Measurements from ENCODE around the gene DACT1.

Gene DACT1

DNA sequence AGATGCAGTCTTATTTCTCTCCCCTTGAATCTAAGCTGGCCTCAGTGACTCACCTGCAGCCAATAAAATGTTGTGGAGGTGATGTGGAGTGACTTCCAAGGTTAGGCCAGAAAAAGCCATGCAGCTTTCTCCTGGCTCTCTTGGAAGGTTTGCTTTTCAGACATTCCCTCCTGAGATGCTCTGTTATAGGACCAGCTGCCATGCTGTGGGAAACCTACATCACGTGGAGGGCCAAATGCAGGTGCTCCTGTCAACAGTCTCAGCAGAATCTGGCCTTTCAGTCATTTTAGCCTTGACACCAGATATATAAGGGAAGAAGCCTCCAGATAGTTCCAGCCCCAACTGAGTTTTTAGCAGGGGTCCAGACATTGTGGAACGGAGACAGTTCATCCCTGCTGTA, 38.1 kb upstream of the DACT1 start:
- no peaks in the 10 kb centered on the region for H3K4me1 ChIP-seq (ENCODE audit: insufficient read depth, low read length, severe bottlenecking)
- H3K4me2 ChIP-seq (ENCODE audit: low read length): no peak overlapping the region

DNA sequence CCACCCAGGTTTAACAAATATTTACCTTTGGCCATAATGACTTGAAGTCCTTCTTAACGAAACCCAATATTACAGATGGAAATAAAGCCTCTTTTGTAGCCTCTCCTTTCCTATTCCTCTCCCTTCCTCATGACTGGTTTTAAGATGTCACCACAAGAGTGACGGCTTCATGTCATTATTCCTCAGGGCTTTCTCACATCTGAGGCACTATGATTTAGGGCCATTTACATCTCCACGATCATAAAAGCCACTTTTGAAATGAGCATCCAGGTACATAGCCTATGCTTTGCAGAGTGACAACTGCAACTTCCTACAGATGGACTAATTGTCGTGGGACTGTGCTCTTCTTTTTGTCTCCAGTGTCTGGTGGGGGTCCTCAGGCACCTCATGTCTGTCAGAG, 32.3 kb upstream of the DACT1 start:
- Histone ChIP-seq H2AFZ (ENCODE audit: low read length) (no peak overlapping the region), H4K20me1 (ENCODE audit: insufficient read depth, low read length) (no peaks in the 10 kb centered on the region), H3K4me1 (ENCODE audit: insufficient read depth, low read length, severe bottlenecking) (no peaks in the 10 kb centered on the region), H3K4me2 (ENCODE audit: low read length) (no peak overlapping the region), H3K9ac (ENCODE audit: low read length) (no peak overlapping the region), H3K9me2 (ENCODE audit: low read depth, low read length) (no peaks in the 10 kb centered on the region), H3K36me3 (ENCODE audit: insufficient read depth, low read length) (no peaks in the 10 kb centered on the region), H3F3A (ENCODE audit: insufficient read depth, low read length) (no peaks in the 10 kb centered on the region), H3K4me3 (ENCODE audit: low read depth, low read length, poor library complexity, severe bottlenecking) (no peak overlapping the region), H3K27me3 (ENCODE audit: insufficient read depth, low read length) (no peaks in the 10 kb centered on the region; the same call in 1 of the 2 replicates), H3K79me2 (ENCODE audit: insufficient read depth, low read length) (no peaks in the 10 kb centered on the region), H3K9me3 (ENCODE audit: low read length) (no peaks in the 10 kb centered on the region), H3K27ac (ENCODE audit: low read depth, low read length, poor library complexity, severe bottlenecking) (no peak overlapping the region)
- no peak for TF ChIP-seq EZH2 (IDR thresholded peaks at IDR 0.05; ENCODE audit: borderline replicate concordance, low read length)
- TF ChIP-seq, protein P1, sequence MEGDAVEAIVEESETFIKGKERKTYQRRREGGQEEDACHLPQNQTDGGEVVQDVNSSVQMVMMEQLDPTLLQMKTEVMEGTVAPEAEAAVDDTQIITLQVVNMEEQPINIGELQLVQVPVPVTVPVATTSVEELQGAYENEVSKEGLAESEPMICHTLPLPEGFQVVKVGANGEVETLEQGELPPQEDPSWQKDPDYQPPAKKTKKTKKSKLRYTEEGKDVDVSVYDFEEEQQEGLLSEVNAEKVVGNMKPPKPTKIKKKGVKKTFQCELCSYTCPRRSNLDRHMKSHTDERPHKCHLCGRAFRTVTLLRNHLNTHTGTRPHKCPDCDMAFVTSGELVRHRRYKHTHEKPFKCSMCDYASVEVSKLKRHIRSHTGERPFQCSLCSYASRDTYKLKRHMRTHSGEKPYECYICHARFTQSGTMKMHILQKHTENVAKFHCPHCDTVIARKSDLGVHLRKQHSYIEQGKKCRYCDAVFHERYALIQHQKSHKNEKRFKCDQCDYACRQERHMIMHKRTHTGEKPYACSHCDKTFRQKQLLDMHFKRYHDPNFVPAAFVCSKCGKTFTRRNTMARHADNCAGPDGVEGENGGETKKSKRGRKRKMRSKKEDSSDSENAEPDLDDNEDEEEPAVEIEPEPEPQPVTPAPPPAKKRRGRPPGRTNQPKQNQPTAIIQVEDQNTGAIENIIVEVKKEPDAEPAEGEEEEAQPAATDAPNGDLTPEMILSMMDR (IDR thresholded peaks at IDR 0.05; ENCODE audit: low read length): no peak

More for the DNA sequence above, 38.1 kb upstream of the DACT1 start:
- H3K27ac ChIP-seq (ENCODE audit: low read depth, low read length, poor library complexity, severe bottlenecking): no peak overlapping the region
- H4K20me1 ChIP-seq (ENCODE audit: insufficient read depth, low read length): no peaks in the 10 kb centered on the region
- H3F3A ChIP-seq (ENCODE audit: insufficient read depth, low read length): no peaks in the 10 kb centered on the region
- H3K36me3 ChIP-seq (ENCODE audit: insufficient read depth, low read length): no peaks in the 10 kb centered on the region
- no peaks in the 10 kb centered on the region for H3K9me2 ChIP-seq (ENCODE audit: low read depth, low read length)
- H3K9ac ChIP-seq (ENCODE audit: low read length): no peak overlapping the region
- no peak overlapping the region for H3K4me3 ChIP-seq (ENCODE audit: low read depth, low read length, poor library complexity, severe bottlenecking)
- H3K79me2 ChIP-seq (ENCODE audit: insufficient read depth, low read length): no peaks in the 10 kb centered on the region
- TF ChIP-seq, protein P1 (IDR thresholded peaks at IDR 0.05; ENCODE audit: low read length): no peak
- no peak for TF ChIP-seq EZH2 (IDR thresholded peaks at IDR 0.05; ENCODE audit: borderline replicate concordance, low read length)
- H2AFZ ChIP-seq (ENCODE audit: low read length): no peak overlapping the region
- peaks cover 5% of the 10 kb centered on the region; the same call in 1 of the 2 replicates for H3K27me3 ChIP-seq (ENCODE audit: insufficient read depth, low read length)
- no peaks in the 10 kb centered on the region for H3K9me3 ChIP-seq (ENCODE audit: low read length)

DNA sequence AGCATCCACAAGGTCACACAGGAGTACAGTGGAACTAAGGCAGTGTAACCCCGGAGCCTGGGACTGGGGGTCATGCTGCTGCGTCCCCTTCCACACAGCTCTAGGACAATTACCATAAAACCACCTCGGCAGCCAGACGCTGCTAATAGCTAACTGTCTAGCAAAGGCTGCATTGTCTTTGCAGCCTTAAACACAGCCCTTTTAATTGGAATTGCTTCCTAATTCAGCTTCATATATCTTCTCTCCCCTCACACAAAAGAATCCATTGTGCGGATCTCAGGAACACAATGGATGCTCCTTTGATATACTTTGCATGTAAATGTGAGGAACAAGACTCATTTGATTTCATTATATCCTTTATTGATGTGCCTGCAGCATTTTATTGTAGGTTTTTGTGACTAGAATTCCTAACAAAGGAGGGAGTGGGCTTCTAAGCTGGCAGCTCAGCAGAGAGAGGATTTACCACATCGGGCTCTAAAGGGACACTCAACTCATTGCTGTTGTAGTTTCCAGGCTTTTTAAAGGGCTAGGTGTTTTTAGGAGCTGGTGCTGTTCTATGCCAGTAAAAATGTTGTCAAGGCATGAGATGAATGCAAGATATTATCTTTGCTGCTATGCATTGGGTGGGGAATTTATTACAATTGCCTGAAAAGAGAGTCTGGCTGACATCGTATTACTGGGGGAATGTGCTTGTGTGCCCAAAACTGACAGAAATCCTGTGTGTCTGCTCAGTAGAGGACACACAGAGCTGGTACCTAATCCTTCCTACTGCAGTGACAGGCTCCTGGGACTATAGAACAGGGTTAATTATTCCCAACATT, 30.4 kb upstream of the DACT1 start:
- H3K4me1 ChIP-seq (ENCODE audit: insufficient read depth, low read length, severe bottlenecking): no peaks in the 10 kb centered on the region
- no peaks in the 10 kb centered on the region for H3K9me2 ChIP-seq (ENCODE audit: low read depth, low read length)
- H3K4me3 ChIP-seq (ENCODE audit: low read depth, low read length, poor library complexity, severe bottlenecking): no peak overlapping the region
- H4K20me1 ChIP-seq (ENCODE audit: insufficient read depth, low read length): no peaks in the 10 kb centered on the region
- no peaks in the 10 kb centered on the region for H3K9me3 ChIP-seq (ENCODE audit: low read length)
- no peaks in the 10 kb centered on the region; the same call in 1 of the 2 replicates for H3K27me3 ChIP-seq (ENCODE audit: insufficient read depth, low read length)
- no peak overlapping the region for H3K9ac ChIP-seq (ENCODE audit: low read length)
- no peak for TF ChIP-seq EZH2 (IDR thresholded peaks at IDR 0.05; ENCODE audit: borderline replicate concordance, low read length)
- TF ChIP-seq, protein P1 (IDR thresholded peaks at IDR 0.05; ENCODE audit: low read length): no peak
- no peak overlapping the region for H2AFZ ChIP-seq (ENCODE audit: low read length)
- no peak overlapping the region for H3K4me2 ChIP-seq (ENCODE audit: low read length)
- H3F3A ChIP-seq (ENCODE audit: insufficient read depth, low read length): no peaks in the 10 kb centered on the region
- H3K79me2 ChIP-seq (ENCODE audit: insufficient read depth, low read length): no peaks in the 10 kb centered on the region
- H3K27ac ChIP-seq (ENCODE audit: low read depth, low read length, poor library complexity, severe bottlenecking): no peak overlapping the region
- H3K36me3 ChIP-seq (ENCODE audit: insufficient read depth, low read length): no peaks in the 10 kb centered on the region
